ENCODE results near the gene ZNF385C.

The ZNF385C gene

DNA sequence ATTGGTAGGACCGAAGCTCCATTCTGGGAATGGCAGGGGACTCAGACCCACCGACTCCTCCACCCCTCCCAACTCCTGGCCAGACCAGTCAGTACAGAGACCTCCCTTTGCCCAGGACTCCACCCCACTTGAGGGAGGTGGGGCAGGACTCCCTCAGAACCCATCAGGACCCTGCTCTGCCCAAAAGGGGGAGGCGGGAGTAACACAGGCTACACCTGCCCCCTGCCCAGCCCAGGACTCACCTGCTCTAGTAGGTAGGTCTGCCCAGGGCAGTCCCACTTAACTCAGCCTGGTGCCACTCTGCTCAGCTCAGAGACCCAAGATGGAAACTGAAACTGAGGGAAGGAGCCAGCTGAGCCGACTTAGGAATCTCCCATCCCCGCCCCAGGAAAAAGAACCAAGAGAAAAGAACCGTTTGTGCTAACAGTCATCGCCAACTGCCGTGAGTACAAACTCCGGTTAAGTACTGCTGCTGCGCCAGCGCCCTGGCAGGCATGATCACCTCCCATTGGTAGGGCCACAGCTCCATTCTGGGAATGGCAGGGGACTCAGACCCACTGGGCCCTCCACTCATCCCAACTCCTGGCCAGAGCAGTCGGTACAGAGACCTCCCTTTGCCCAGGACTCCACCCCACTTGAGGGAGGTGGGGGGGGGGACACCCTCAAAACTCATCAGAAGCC is 13.7 kb upstream of the ZNF385C start:
- H3K4me3 ChIP-seq (ENCODE audit: low read length) = peak overlapping the region; percentile 56
- TF ChIP-seq, protein P1, sequence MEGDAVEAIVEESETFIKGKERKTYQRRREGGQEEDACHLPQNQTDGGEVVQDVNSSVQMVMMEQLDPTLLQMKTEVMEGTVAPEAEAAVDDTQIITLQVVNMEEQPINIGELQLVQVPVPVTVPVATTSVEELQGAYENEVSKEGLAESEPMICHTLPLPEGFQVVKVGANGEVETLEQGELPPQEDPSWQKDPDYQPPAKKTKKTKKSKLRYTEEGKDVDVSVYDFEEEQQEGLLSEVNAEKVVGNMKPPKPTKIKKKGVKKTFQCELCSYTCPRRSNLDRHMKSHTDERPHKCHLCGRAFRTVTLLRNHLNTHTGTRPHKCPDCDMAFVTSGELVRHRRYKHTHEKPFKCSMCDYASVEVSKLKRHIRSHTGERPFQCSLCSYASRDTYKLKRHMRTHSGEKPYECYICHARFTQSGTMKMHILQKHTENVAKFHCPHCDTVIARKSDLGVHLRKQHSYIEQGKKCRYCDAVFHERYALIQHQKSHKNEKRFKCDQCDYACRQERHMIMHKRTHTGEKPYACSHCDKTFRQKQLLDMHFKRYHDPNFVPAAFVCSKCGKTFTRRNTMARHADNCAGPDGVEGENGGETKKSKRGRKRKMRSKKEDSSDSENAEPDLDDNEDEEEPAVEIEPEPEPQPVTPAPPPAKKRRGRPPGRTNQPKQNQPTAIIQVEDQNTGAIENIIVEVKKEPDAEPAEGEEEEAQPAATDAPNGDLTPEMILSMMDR (IDR thresholded peaks at IDR 0.05; ENCODE audit: insufficient read depth, low read depth, low read length, missing control alignments) = no peak
- peak; percentile 52 for DNase-seq (ENCODE audit: low read depth)

DNA sequence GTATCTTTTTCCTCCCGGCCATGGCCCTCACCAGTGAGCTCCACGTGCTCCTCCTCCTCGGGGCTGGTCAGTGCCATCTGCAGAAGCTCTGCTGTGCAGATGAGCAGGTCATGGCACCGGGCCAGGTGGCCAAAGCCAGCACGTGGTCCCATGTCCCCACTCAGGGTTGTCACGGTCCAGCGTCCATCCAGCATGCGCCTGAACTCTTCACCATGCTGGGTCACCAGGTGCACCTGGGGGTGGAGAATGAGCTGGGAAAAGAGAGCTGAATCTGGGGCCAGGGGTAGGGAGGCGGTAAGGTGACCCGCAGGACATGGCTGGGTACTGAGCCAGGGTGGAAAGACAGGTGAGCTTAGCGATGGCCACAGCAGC is 13.0 kb upstream of the ZNF385C start:
- no peak for DNase-seq (ENCODE audit: low read depth)
- TF ChIP-seq, protein P1 (IDR thresholded peaks at IDR 0.05; ENCODE audit: insufficient read depth, low read depth, low read length, missing control alignments) = no peak
- no peak overlapping the region for H3K4me3 ChIP-seq (ENCODE audit: low read length)

DNA sequence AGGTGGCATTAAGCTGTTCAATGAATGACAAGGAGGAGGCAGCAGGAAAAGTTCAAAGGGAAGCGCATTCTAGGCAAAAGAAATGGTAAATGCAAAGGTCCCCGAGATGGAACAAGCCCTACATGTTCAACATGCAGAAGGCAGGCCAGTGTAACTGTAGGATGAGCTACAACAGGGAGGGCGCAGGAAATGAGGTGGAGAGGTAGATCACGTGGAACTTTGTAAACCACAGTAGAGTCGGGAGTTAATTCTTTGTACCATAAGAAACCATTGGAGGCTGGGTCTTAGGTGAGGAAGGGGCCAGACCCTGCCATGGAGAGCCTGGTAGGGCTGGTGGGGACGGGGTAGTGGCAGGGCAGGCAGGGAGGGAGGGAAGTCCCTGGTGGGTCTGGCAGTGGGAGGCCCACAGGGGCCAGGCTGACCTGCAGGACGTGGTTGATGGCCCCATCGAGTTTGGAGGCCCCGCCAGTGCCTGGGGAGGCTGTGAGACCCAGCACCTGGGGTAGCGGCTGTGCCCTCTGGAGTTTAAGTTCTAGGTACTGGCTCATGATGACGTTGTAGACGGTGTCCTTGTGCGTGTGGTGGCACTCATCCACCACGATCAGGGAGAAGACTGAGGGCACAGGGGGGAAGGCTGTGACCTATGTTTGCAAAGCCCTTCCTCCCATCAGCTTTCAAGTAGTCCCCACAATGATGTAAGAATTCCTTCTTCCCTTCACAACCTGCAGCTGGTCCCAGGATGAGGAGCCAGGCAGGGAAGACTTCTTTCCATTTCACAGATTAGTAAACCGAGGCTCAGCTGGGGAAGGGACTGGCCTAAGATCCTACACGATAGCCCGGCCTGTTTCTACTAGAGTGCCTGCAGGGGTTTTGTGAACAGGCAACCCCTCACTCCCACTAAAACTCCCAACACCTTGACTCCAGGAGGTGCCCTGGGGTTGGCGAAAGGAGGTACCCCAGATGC is 12.3 kb upstream of the ZNF385C start:
- no peak for DNase-seq (ENCODE audit: low read depth)
- TF ChIP-seq, protein P1 (IDR thresholded peaks at IDR 0.05; ENCODE audit: insufficient read depth, low read depth, low read length, missing control alignments) = no peak
- H3K4me3 ChIP-seq (ENCODE audit: low read length) = no peak overlapping the region

DNA sequence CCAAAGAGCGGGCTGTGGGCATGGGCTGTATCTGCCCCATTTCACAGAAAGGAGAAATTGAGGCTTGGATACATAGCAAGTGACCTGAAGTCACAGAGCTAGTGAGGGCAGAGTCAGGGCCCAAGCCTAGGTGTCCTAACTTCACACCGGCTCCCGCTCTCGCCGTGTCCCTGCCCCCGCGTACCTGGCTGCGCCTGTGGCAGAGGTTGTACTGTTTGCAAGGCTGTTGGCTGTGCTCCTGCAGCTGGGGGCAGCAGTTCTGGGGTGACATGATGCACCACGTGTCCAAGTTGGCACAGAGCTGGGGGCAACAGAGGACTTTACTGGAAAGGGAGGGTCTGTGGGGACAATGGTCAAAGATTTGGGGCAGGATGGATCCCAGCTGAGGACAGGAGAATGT is 10.8 kb upstream of the ZNF385C start:
- no peak for DNase-seq (ENCODE audit: low read depth)
- no peak overlapping the region for H3K4me3 ChIP-seq (ENCODE audit: low read length)
- TF ChIP-seq, protein P1 (IDR thresholded peaks at IDR 0.05; ENCODE audit: insufficient read depth, low read depth, low read length, missing control alignments) = no peak

DNA sequence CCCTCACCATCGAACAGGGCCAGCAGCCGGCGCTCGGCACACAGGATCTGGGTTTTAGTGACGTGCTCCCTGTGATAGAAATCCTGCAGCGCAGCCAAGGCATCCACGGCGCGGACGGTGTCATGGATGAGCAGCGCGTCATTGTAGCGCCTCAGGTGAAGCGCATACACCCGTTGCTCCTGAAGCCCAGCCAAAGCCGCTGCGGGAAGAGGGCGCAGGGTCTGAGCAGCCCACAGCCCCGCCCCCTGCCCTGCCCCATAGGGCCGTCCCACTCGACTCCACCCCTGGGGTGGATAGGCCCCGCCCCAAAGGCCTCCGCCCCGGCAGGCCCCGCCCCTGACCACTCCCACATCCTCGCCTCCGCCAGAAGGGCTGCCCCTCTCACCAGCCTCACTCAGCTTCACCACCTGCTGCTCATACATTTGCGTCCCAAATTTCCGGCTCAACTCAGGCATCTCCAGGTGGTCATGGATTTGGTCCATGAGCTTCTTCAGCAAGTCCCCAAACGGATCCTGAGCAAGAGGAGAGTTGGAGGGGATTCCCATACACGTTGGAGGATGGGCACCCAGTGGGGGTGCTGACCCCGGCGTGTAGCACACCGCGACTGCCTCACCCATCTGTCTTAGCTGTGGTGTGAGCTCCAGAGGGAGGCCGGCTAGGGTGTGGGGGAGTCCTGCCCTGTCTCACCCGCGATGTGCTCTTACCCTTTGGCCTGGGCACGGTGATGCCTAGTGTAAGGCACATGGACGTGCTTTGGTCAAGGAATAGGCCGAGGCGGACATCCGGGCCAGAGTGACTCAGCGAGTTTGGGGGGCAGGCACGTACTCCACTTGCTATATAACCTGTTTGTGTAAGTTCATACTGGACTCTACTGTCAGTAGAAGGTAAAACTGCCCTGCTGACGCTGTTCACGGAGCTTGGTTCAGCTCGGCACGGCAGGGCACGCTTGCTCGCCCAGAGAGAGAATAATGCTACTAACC is 9.6 kb upstream of the ZNF385C start:
- TF ChIP-seq, protein P1 (IDR thresholded peaks at IDR 0.05; ENCODE audit: insufficient read depth, low read depth, low read length, missing control alignments) = no peak
- H3K4me3 ChIP-seq (ENCODE audit: low read length) = no peak overlapping the region
- peak; percentile 92 for DNase-seq (ENCODE audit: low read depth)

DNA sequence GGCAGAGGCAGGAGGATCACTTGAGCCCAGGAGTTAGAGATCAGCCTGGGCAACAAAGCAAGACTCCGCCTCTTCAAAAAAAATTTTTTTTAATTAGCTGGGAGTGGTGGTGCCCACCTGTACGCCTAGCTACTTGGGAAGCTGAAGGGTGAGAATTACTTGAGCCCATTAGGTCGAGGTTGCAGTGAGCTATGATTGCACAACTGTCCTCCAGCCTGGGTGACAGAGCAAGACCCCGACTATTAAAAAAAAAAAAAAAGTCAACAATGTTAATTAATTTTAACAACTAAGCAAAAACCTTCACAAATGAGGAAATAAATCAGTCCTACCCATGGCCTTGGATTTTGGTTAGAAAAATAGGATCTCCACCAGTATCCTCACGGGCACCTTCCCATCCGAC is 8.9 kb upstream of the ZNF385C start:
- TF ChIP-seq, protein P1 (IDR thresholded peaks at IDR 0.05; ENCODE audit: insufficient read depth, low read depth, low read length, missing control alignments) = no peak
- H3K4me3 ChIP-seq (ENCODE audit: low read length) = no peak overlapping the region
- no peak for DNase-seq (ENCODE audit: low read depth)

Measured in epithelial cell of esophagus (primary cell).